ENCODE results near the gene GH2. TPM values are rescaled to one million over a fixed set of nuclear protein-coding genes. Genes with fewer than 3 reads are reported as not detected.
"Not testable (repeated sequence)": the region's sequence is repeated elsewhere in the genome, so short reads cannot be mapped to it uniquely, and the experiment has no call there.

Gene GH2
- total RNA-seq, 3 donors from 2014 or later (not counting 1 experiment from before 2014, with no cell fraction given), result not detected

DNA sequence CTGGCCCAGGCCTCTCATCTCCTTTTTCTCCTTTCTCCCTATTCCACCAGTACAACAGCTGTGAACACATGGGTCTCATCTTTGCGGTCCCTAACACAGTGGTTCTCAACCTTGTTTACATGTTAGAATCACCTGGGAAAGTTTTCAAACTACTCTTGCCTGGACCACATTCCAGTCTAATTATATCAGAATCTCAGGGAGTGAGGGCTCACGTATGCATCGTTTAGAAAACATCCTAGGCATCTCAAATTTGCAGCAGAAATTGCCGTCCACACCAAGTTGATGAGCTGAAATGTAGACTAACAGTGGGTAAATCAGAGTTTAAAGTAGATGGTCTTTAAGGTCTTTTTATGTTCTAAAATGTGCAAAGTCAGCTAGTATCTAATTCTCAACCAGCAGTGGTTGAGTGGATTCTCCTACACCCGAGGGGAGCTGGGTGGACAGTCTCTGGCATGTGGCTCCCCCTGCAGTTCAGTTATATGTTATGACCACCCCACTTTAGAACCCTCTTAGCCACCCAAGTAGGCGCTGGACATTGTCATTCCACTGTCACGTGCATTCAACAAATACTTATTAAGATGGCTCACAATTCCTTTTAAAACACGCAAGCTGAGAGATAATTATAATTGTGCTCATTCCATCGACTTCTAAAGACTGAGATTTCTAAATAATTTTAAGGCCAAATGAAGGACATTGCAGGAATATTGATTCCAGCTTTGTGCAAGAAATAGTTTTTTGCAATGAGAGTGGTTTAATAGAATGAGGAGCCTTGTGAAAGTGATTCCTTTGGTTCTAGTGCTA, 12.1 kb downstream of the GH2 start:
- H3K27me3 ChIP-seq (ENCODE audit: control insufficient read depth, insufficient read depth, low read length); H3K36me3 Mint-ChIP-seq; DNase-seq; H3K9me3 ChIP-seq (ENCODE audit: control insufficient read depth, insufficient read depth, low read length); H3K4me3 Mint-ChIP-seq; H3K36me3 ChIP-seq (ENCODE audit: control insufficient read depth, insufficient read depth, low read length); H3K27ac Mint-ChIP-seq; H3K4me1 Mint-ChIP-seq; ATAC-seq; intact Hi-C loops (cut with micrococcal nuclease); H3K9me3 Mint-ChIP-seq; H3K27ac ChIP-seq (ENCODE audit: low read length); H3K4me1 ChIP-seq (ENCODE audit: control insufficient read depth, insufficient read depth, low read length); H3K4me3 ChIP-seq (ENCODE audit: low read length); H3K27me3 Mint-ChIP-seq (ENCODE audit: low read depth in 2 of 2): not testable (repeated sequence)
- 72% methylated on average over 5 of the region's 9 CpGs for WGBS (ENCODE audit: insufficient coverage)

DNA sequence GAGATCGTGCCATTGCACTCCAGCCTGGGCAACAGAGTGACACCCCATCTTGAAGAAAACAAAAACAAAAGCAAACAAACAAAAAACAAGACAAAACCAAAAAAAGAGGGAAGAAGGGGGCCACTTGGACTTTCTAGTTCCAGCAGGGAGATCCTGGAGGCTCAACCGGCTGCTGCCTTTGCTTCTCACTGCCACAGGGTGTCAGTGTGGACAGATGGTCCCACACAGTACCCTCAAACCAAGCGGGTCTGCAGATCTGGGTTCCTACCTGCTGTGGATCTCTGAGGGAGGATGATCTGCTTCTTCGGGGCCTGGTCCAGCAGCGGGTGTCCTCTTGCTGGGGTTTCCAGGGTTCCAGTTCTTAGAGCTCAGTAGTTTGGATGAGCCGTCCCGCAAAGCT, 15.1 kb downstream of the GH2 start:
- H3K4me3 Mint-ChIP-seq; H3K9me3 Mint-ChIP-seq; ATAC-seq; H3K4me1 ChIP-seq (ENCODE audit: control insufficient read depth, insufficient read depth, low read length); DNase-seq; H3K4me1 Mint-ChIP-seq; H3K9me3 ChIP-seq (ENCODE audit: control insufficient read depth, insufficient read depth, low read length); H3K36me3 ChIP-seq (ENCODE audit: control insufficient read depth, insufficient read depth, low read length); H3K4me3 ChIP-seq (ENCODE audit: low read length); H3K36me3 Mint-ChIP-seq; H3K27me3 ChIP-seq (ENCODE audit: control insufficient read depth, insufficient read depth, low read length); intact Hi-C loops (cut with micrococcal nuclease); H3K27me3 Mint-ChIP-seq (ENCODE audit: low read depth in 2 of 2); H3K27ac ChIP-seq (ENCODE audit: low read length); H3K27ac Mint-ChIP-seq: not testable (repeated sequence)
- 59% methylated on average over 5 of the region's 7 CpGs for WGBS (ENCODE audit: insufficient coverage)

- DNase-seq (no peak), ATAC-seq (no peak)
- Mint-ChIP-seq H3K9me3 (no peaks in the 10 kb centered on the region), H3K36me3 (no peaks in the 10 kb centered on the region), H3K4me3 (no peak overlapping the region), H3K4me1 (no peaks in the 10 kb centered on the region), H3K27me3 (ENCODE audit: low read depth in 2 of 2) (no peaks in the 10 kb centered on the region), H3K27ac (no peak overlapping the region)
- intact Hi-C loops (cut with micrococcal nuclease), result no loop called here
- TF ChIP-seq, protein P1, sequence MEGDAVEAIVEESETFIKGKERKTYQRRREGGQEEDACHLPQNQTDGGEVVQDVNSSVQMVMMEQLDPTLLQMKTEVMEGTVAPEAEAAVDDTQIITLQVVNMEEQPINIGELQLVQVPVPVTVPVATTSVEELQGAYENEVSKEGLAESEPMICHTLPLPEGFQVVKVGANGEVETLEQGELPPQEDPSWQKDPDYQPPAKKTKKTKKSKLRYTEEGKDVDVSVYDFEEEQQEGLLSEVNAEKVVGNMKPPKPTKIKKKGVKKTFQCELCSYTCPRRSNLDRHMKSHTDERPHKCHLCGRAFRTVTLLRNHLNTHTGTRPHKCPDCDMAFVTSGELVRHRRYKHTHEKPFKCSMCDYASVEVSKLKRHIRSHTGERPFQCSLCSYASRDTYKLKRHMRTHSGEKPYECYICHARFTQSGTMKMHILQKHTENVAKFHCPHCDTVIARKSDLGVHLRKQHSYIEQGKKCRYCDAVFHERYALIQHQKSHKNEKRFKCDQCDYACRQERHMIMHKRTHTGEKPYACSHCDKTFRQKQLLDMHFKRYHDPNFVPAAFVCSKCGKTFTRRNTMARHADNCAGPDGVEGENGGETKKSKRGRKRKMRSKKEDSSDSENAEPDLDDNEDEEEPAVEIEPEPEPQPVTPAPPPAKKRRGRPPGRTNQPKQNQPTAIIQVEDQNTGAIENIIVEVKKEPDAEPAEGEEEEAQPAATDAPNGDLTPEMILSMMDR (IDR thresholded peaks at IDR 0.05), result no peak
- H3K36me3 ChIP-seq (ENCODE audit: control insufficient read depth, insufficient read depth, low read length), result no peaks in the 10 kb centered on the region
- no peak overlapping the region for H3K4me3 ChIP-seq (ENCODE audit: low read length)
- H3K27me3 ChIP-seq (ENCODE audit: control insufficient read depth, insufficient read depth, low read length), result no peaks in the 10 kb centered on the region
- H3K4me1 ChIP-seq (ENCODE audit: control insufficient read depth, insufficient read depth, low read length), result no peaks in the 10 kb centered on the region
- WGBS (ENCODE audit: insufficient coverage), result 85% methylated on average over 3 of the region's 3 CpGs
- no peaks in the 10 kb centered on the region for H3K9me3 ChIP-seq (ENCODE audit: control insufficient read depth, insufficient read depth, low read length)
- no peak overlapping the region for H3K27ac ChIP-seq (ENCODE audit: low read length)
These were observed 22.5 kb downstream of the GH2 start for GRCh38 chr17:63859257-63859656.

DNA sequence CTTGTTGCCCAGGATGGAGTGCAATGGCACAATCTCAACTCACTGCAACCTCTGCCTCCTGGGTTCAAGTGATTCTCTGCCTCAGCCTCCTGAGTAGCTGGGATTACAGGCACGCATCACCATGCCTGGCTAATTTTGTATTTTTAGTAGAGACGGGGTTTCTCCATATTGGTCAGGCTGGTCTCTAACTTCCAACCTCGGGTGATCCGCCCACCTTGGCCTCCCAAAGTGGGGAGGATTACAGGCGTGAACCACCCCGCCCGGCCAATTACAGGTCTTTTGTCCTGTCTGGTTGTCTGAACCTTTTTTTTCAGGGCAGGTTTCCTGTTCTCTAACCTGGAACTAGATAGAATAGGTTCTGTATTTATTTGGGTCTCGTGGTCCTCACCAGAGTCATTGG, 25.3 kb downstream of the GH2 start:
- H3K9me3 ChIP-seq (ENCODE audit: control insufficient read depth, insufficient read depth, low read length); H3K4me1 Mint-ChIP-seq; H3K9me3 Mint-ChIP-seq; H3K36me3 ChIP-seq (ENCODE audit: control insufficient read depth, insufficient read depth, low read length); ATAC-seq; intact Hi-C loops (cut with micrococcal nuclease); H3K27me3 Mint-ChIP-seq (ENCODE audit: low read depth in 2 of 2); DNase-seq; H3K4me1 ChIP-seq (ENCODE audit: control insufficient read depth, insufficient read depth, low read length); H3K4me3 ChIP-seq (ENCODE audit: low read length); H3K27me3 ChIP-seq (ENCODE audit: control insufficient read depth, insufficient read depth, low read length); H3K27ac ChIP-seq (ENCODE audit: low read length); H3K4me3 Mint-ChIP-seq; H3K27ac Mint-ChIP-seq; H3K36me3 Mint-ChIP-seq: not testable (repeated sequence)
- 90% methylated on average over 7 of the region's 8 CpGs for WGBS (ENCODE audit: insufficient coverage)

DNA sequence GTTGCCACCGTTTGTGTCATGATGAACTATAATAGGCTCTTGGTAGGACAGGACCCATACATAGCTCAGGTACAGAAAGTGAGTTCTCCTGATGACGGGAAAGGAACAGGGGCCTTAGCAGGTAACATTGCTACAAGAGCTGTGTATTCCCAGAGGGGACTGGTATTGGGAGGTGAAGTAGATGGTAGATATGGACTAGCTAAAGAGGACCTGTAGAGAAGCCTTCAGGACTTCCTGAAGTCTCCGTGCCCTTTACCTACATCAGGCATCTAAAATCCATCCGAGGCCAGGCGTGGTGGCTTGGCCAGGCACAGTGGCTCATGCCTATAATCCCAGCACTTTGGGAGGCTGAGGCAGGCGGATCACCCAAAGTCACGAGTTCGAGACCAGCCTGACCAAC, 26.6 kb downstream of the GH2 start:
- H3K4me1 ChIP-seq (ENCODE audit: control insufficient read depth, insufficient read depth, low read length), result no peaks in the 10 kb centered on the region
- DNase-seq, result no peak
- no peaks in the 10 kb centered on the region for H3K36me3 ChIP-seq (ENCODE audit: control insufficient read depth, insufficient read depth, low read length)
- no peaks in the 10 kb centered on the region for H3K27me3 ChIP-seq (ENCODE audit: control insufficient read depth, insufficient read depth, low read length)
- no peak overlapping the region for H3K4me3 Mint-ChIP-seq
- intact Hi-C loops (cut with micrococcal nuclease), result no loop called here
- H3K27ac ChIP-seq (ENCODE audit: low read length), result no peak overlapping the region
- no peaks in the 10 kb centered on the region for H3K9me3 Mint-ChIP-seq
- 95% methylated on average over 8 of the region's 8 CpGs for WGBS (ENCODE audit: insufficient coverage)
- H3K36me3 Mint-ChIP-seq, result no peaks in the 10 kb centered on the region
- H3K27ac Mint-ChIP-seq, result no peak overlapping the region
- no peak overlapping the region for H3K4me3 ChIP-seq (ENCODE audit: low read length)
- H3K4me1 Mint-ChIP-seq, result no peaks in the 10 kb centered on the region
- no peaks in the 10 kb centered on the region for H3K27me3 Mint-ChIP-seq (ENCODE audit: low read depth in 2 of 2)
- TF ChIP-seq, protein P1 (IDR thresholded peaks at IDR 0.05), result no peak
- no peaks in the 10 kb centered on the region for H3K9me3 ChIP-seq (ENCODE audit: control insufficient read depth, insufficient read depth, low read length)
- ATAC-seq, result no peak

Data from natural killer cell (primary cell).